Sigmoid colon (tissue), 7 donors: ENCODE data around the gene COA5. TPM values are rescaled to one million over a fixed set of nuclear protein-coding genes. Genes with fewer than 3 reads are reported as not detected.

Experiments used
- DNase-seq: peaks from one replicate; pipeline ENCODE4 v3.0.0-alpha.2; 2019
- H3K27ac ChIP-seq, 4 donors: fragments of 200-600 bp; sonication (generic); one replicate each; pipeline ENCODE4 v1.5.1; 2016 to 2019; ENCODE audit warnings: mild to moderate bottlenecking in 1 of 4
- H3K27me3 ChIP-seq, 3 donors: fragments of 200-600 bp; sonication (generic); one replicate each; pipeline ENCODE4 v1.5.1; 2019; ENCODE audit warnings: mild to moderate bottlenecking in 1 of 3
- H3K36me3 ChIP-seq, 4 donors: fragments of 200-600 bp; sonication (generic); one replicate each; pipeline ENCODE4 v1.5.1; 2016 to 2019
- H3K4me1 ChIP-seq, 4 donors: fragments of 200-600 bp; sonication (generic); one replicate each; pipeline ENCODE4 v1.5.1; 2017 to 2019
- H3K4me3 ChIP-seq, 4 donors: fragments of 200-600 bp; sonication (generic); one replicate each; pipeline ENCODE4 v1.5.1; 2017 to 2019; ENCODE audit warnings: mild to moderate bottlenecking in 2 of 4, moderate library complexity in 1 of 4
- H3K9me3 ChIP-seq, 4 donors: fragments of 200-600 bp in 3 of 4; sonication (generic) in 3 of 4; one replicate each; pipeline versions ENCODE4 v1.5.1 to v1.6.1; 2013 to 2019
- CTCF ChIP-seq, 4 experiments: fragments of 450-650 bp in 3 of 4; fragments of 200-600 bp in 1 of 4; IDR thresholded peaks; one replicate each; pipeline ENCODE4 v1.5.1; 2016 to 2019; ENCODE audit warnings: antibody characterized with exemption in 4 of 4, mild to moderate bottlenecking in 3 of 4, moderate library complexity in 2 of 4
- EP300 ChIP-seq, 4 donors: sonication (generic); formaldehyde crosslinking; IDR thresholded peaks; one replicate each; pipeline ENCODE4 v1.6.1; 2017; ENCODE audit warnings: antibody characterized with exemption in 4 of 4
- POLR2A ChIP-seq, 2 donors: fragments of 450-650 bp; IDR thresholded peaks; one replicate each; pipeline ENCODE4 v1.6.1; 2016; ENCODE audit warnings: antibody characterized with exemption in 2 of 2, mild to moderate bottlenecking in 2 of 2, moderate library complexity in 2 of 2
- POLR2AphosphoS5 ChIP-seq, 4 donors: sonication (generic); formaldehyde crosslinking; IDR thresholded peaks; one replicate each; pipeline ENCODE4 v1.6.1; 2017; ENCODE audit warnings: antibody characterized with exemption in 4 of 4
- WGBS, 2 donors: extraction: QIAGEN DNeasy Blood & Tissue Kit; methylation state at CpG; one replicate each; pipeline ENCODE4 v1.1.7; 2013; 5-methylcytosine and 5-hydroxymethylcytosine counted together
- intact Hi-C: fragments of 100-400 bp; cut with DNase I; formaldehyde crosslinking; loops from one replicate; pipeline ENCODE4 v1.15.1; 2023
- polyA plus RNA-seq, 3 donors: library from polyadenylated mRNA; stranded (reverse); fragments of 200-250 nt; gene quantifications; one replicate each; pipeline ENCODE4 v1.2.3, GENCODE V29; 2013
- total RNA-seq, 4 donors: library from RNA; depleted of rRNA; stranded (reverse); fragments of >200 nt; gene quantifications; one replicate each; pipeline ENCODE4 v1.1.0, GENCODE V29; 2016
- donor health status: healthy with polysubstance abuse.
- donor health status: Bipolar disorder and iron deficiency.
- donor health status: healthy.

COA5 gene
- total and polyA plus RNA-seq, 7 donors, result 28.3 to 53.8 (median 38.8) TPM

- H3K9me3 ChIP-seq, result no peaks in the 10 kb centered on the region
- intact Hi-C loops, result no loop called here
- peaks cover 7 to 90% (median 34%) of the 10 kb centered on the region in 4 donors for H3K36me3 ChIP-seq
Measured at GRCh38 chr2:98579926-98580325, 28.4 kb downstream of the COA5 start.

GRCh38 chr2:98578231-98578630, 30.1 kb downstream of the COA5 start:
- no peak overlapping the region for H3K27ac ChIP-seq
- TF ChIP-seq EP300 (IDR thresholded peaks at IDR 0.05) (no peak), CTCF (IDR thresholded peaks at IDR 0.05) (no peak), POLR2A (IDR thresholded peaks at IDR 0.05) (no peak), POLR2AphosphoS5 (IDR thresholded peaks at IDR 0.05) (no peak)
- 93 to 94% methylated on average over 9 of the region's 9 CpGs for WGBS, 2 donors
- peaks cover 7 to 89% (median 39%) of the 10 kb centered on the region in 4 donors for H3K36me3 ChIP-seq
- H3K9me3 ChIP-seq, result no peaks in the 10 kb centered on the region
- no peak for DNase-seq
- H3K27me3 ChIP-seq, result no peaks in the 10 kb centered on the region
- H3K4me1 ChIP-seq, result no peaks in the 10 kb centered on the region
- intact Hi-C loops, result no loop called here
- H3K4me3 ChIP-seq, result no peak overlapping the region

More at GRCh38 chr2:98579926-98580325, 28.4 kb downstream of the COA5 start:
- no peaks in the 10 kb centered on the region for H3K4me1 ChIP-seq
- TF ChIP-seq CTCF (IDR thresholded peaks at IDR 0.05) (no peak), POLR2AphosphoS5 (IDR thresholded peaks at IDR 0.05) (no peak), EP300 (IDR thresholded peaks at IDR 0.05) (no peak), POLR2A (IDR thresholded peaks at IDR 0.05) (no peak)
- H3K27me3 ChIP-seq, result no peaks in the 10 kb centered on the region
- WGBS, 2 donors, result 87 to 89% methylated on average over 7 of the region's 7 CpGs
- H3K27ac ChIP-seq, result no peak overlapping the region
- no peak overlapping the region for H3K4me3 ChIP-seq
- DNase-seq, result no peak

GRCh38 chr2:98577313-98577712, 31.0 kb downstream of the COA5 start:
- DNase-seq, result no peak
- Histone ChIP-seq H3K36me3 (peaks cover 7 to 89% (median 37%) of the 10 kb centered on the region in 4 donors), H3K4me3 (no peak overlapping the region), H3K27me3 (no peaks in the 10 kb centered on the region), H3K27ac (no peak overlapping the region), H3K9me3 (no peaks in the 10 kb centered on the region), H3K4me1 (no peaks in the 10 kb centered on the region)
- TF ChIP-seq POLR2A (IDR thresholded peaks at IDR 0.05), result no peak
- TF ChIP-seq CTCF (IDR thresholded peaks at IDR 0.05), result no peak
- TF ChIP-seq POLR2AphosphoS5 (IDR thresholded peaks at IDR 0.05), result no peak
- TF ChIP-seq EP300 (IDR thresholded peaks at IDR 0.05), result no peak
- intact Hi-C loops, result no loop called here
- WGBS, 2 donors, result 82 to 86% methylated on average over 10 of the region's 10 CpGs

- no peak for DNase-seq
- no peak for TF ChIP-seq EP300 (IDR thresholded peaks at IDR 0.05)
- TF ChIP-seq CTCF (IDR thresholded peaks at IDR 0.05), result no peak
- TF ChIP-seq POLR2A (IDR thresholded peaks at IDR 0.05), result no peak
- no peak for TF ChIP-seq POLR2AphosphoS5 (IDR thresholded peaks at IDR 0.05)
- 95% methylated on average over 22 of the region's 22 CpGs for WGBS, 2 donors
- Histone ChIP-seq H3K36me3 (peaks cover 7 to 90% (median 36%) of the 10 kb centered on the region in 4 donors), H3K27ac (no peak overlapping the region), H3K4me1 (no peaks in the 10 kb centered on the region), H3K9me3 (no peaks in the 10 kb centered on the region), H3K27me3 (no peaks in the 10 kb centered on the region), H3K4me3 (no peak overlapping the region)
- intact Hi-C loops, result no loop called here
Measured at GRCh38 chr2:98576666-98577312, 31.5 kb downstream of the COA5 start.

GRCh38 chr2:98573426-98573825, 34.9 kb downstream of the COA5 start:
- no peaks in the 10 kb centered on the region for H3K4me1 ChIP-seq
- TF ChIP-seq POLR2AphosphoS5 (IDR thresholded peaks at IDR 0.05), result no peak
- H3K27ac ChIP-seq, result no peak overlapping the region
- no peaks in the 10 kb centered on the region for H3K27me3 ChIP-seq
- H3K9me3 ChIP-seq, result no peaks in the 10 kb centered on the region
- intact Hi-C loops, result no loop called here
- DNase-seq, result no peak
- WGBS, 2 donors, result 93% methylated on average over 13 of the region's 13 CpGs
- no peak overlapping the region for H3K4me3 ChIP-seq
- H3K36me3 ChIP-seq, result peaks cover 19 to 97% (median 52%) of the 10 kb centered on the region in 4 donors
